Mesenchymal stem cell (in vitro differentiated cells and primary cell): ENCODE data around the gene TTBK1.
A peak's percentile ranks its signal among the peaks of the same experiment; 100 is the strongest.

Source experiments
- DNase-seq: peaks from one replicate; pipeline ENCODE4 v3.0.0-alpha.2; 2013
- H2AFZ ChIP-seq: one replicate; pipeline ENCODE4 v1.6.1; 2013; ENCODE audit warnings: low read depth, mild to moderate bottlenecking, control low read depth, inconsistent platforms, low read length, moderate library complexity
- H2AK5ac ChIP-seq: 2 replicates; pipeline ENCODE4 v1.6.1; 2013; ENCODE audit warnings: low read length, moderate library complexity, mild to moderate bottlenecking, inconsistent platforms; ENCODE audit not compliant: severe bottlenecking
- H2BK120ac ChIP-seq: one replicate; pipeline ENCODE4 v1.6.1; 2013; ENCODE audit warnings: low read depth, mild to moderate bottlenecking, inconsistent platforms, low read length, moderate library complexity
- H2BK12ac ChIP-seq, 2 experiments: one replicate each; pipeline ENCODE4 v1.6.1; 2013; ENCODE audit warnings: inconsistent platforms in 2 of 2, low read length in 2 of 2, mild to moderate bottlenecking in 2 of 2, moderate library complexity in 2 of 2, control low read depth in 1 of 2
- H2BK15ac ChIP-seq: one replicate; pipeline ENCODE4 v1.6.1; 2013; ENCODE audit warnings: mild to moderate bottlenecking, low read depth, inconsistent platforms; ENCODE audit not compliant: poor library complexity, severe bottlenecking
- H2BK5ac ChIP-seq: 2 replicates; pipeline ENCODE4 v1.6.1; 2013; ENCODE audit warnings: low read depth, mild to moderate bottlenecking, low read length, control low read depth, inconsistent platforms; ENCODE audit not compliant: poor library complexity, severe bottlenecking
- H3K14ac ChIP-seq, 2 experiments: one replicate each; pipeline ENCODE4 v1.6.1; 2013; ENCODE audit warnings: inconsistent platforms in 2 of 2, low read length in 2 of 2, control low read depth in 1 of 2, mild to moderate bottlenecking in 1 of 2, moderate library complexity in 1 of 2
- H3K18ac ChIP-seq, 2 experiments: one replicate each; pipeline ENCODE4 v1.6.1; 2013; ENCODE audit warnings: inconsistent platforms in 2 of 2, low read length in 2 of 2, control low read depth in 1 of 2, low read depth in 1 of 2, mild to moderate bottlenecking in 1 of 2
- H3K23ac ChIP-seq, 2 experiments: one replicate each; pipeline ENCODE4 v1.6.1; 2013; ENCODE audit warnings: inconsistent platforms in 2 of 2, low read length in 2 of 2, mild to moderate bottlenecking in 2 of 2, moderate library complexity in 2 of 2, control low read depth in 1 of 2
- H3K27ac ChIP-seq: 2 replicates; pipeline ENCODE4 v1.5.1; 2013; ENCODE audit warnings: mild to moderate bottlenecking, moderate library complexity, low read length, control low read depth, inconsistent platforms; ENCODE audit not compliant: poor library complexity, severe bottlenecking
- H3K27me3 ChIP-seq, 2 experiments: 2 replicates each; pipeline versions ENCODE4 v1.6.1 to v1.7.0; 2013; ENCODE audit warnings: low read length in 2 of 2, mild to moderate bottlenecking in 2 of 2, moderate library complexity in 2 of 2, control low read depth in 1 of 2, inconsistent platforms in 1 of 2; ENCODE audit not compliant: control insufficient read depth in 1 of 2, insufficient read depth in 1 of 2
- H3K36me3 ChIP-seq, 2 experiments: 2 replicates each; pipeline versions ENCODE4 v1.6.1 to v1.7.0; 2013; ENCODE audit warnings: low read length in 2 of 2, control low read depth in 1 of 2, inconsistent platforms in 1 of 2, low read depth in 1 of 2, mild to moderate bottlenecking in 1 of 2; ENCODE audit not compliant: insufficient read depth in 2 of 2, control insufficient read depth in 1 of 2
- H3K4ac ChIP-seq, 2 experiments: one replicate each; pipeline ENCODE4 v1.6.1; 2013; ENCODE audit warnings: inconsistent platforms in 2 of 2, low read length in 2 of 2, mild to moderate bottlenecking in 2 of 2, moderate library complexity in 2 of 2, control low read depth in 1 of 2, low read depth in 1 of 2
- H3K4me1 ChIP-seq: 2 replicates; pipeline ENCODE4 v1.6.1; 2013; ENCODE audit warnings: low read depth, low read length, control low read depth; ENCODE audit not compliant: control insufficient read depth, insufficient read depth
- H3K4me2 ChIP-seq: 2 replicates; pipeline ENCODE4 v1.6.1; 2013; ENCODE audit warnings: low read length, mild to moderate bottlenecking, inconsistent platforms; ENCODE audit not compliant: poor library complexity, severe bottlenecking
- H3K4me3 ChIP-seq, 2 experiments: 2 replicates each; pipeline versions ENCODE4 v1.5.1 to v1.7.0; 2013; ENCODE audit warnings: low read length in 2 of 2, mild to moderate bottlenecking in 2 of 2, control low read depth in 1 of 2, low read depth in 1 of 2; ENCODE audit not compliant: insufficient read depth in 1 of 2
- H3K79me1 ChIP-seq: replicated peaks from 2 replicates; pipeline ENCODE4 v1.6.1; 2013; ENCODE audit warnings: mild to moderate bottlenecking, control low read depth, low read length, inconsistent platforms; ENCODE audit not compliant: poor library complexity, severe bottlenecking
- H3K9ac ChIP-seq: 2 replicates; pipeline ENCODE4 v1.7.0; 2013; ENCODE audit warnings: mild to moderate bottlenecking, low read length, moderate library complexity
- H3K9me3 ChIP-seq: 2 replicates; pipeline ENCODE4 v1.7.0; 2013; ENCODE audit warnings: mild to moderate bottlenecking, low read length; ENCODE audit not compliant: control insufficient read depth
- H4K8ac ChIP-seq: one replicate; pipeline ENCODE4 v1.6.1; 2013; ENCODE audit warnings: inconsistent platforms, mild to moderate bottlenecking, low read length, moderate library complexity
- H4K91ac ChIP-seq: one replicate; pipeline ENCODE4 v1.6.1; 2013; ENCODE audit warnings: mild to moderate bottlenecking, low read length, inconsistent platforms
- WGBS: methylation state at CpG from one replicate; pipeline ENCODE4 v1.1.7; 2013; ENCODE audit warnings: mixed read lengths; 5-methylcytosine and 5-hydroxymethylcytosine counted together

The TTBK1 gene

DNA sequence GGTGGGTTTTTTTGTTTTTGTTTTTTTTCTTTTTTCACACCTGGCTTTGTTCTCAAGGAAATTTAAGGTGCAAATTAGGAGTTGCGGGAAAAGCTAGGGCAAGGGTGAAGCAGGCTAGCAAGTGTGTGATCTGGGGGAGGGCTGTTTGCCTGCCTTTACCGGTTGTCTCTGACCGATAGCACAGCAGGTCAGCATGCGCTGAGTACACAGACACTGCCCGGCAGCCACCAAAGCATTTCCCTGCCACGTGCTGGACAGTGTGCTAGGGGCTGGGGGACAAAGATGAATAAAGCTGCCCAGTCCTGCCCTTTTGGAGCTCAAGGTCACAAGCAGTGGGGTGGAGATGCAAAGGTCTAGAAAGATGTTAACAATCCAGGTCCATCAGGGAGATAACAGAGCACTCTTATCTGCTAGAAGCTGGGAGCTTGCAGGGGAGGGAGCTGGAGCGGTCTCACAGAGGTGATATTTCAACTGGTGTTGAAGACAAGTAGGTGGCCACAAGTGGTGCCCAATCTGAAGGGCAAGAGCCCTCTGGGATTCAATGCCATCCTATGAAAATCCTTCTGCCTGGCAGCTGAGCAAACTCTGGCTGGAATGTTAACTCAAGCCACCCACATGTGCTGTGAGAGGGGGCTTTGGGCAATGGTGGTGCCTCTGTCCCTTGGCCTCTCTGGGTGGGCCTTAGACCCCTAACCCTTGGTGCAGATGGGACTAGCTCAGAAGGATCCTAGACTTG lies 24.5 kb downstream of the TTBK1 start:
- 25% methylated on average over 7 of the region's 7 CpGs for WGBS
- Histone ChIP-seq H2BK15ac (no peak overlapping the region), H4K91ac (no peak overlapping the region), H3K9ac (no peak overlapping the region), H3K27me3 (peaks cover 54 to 76% of the 10 kb centered on the region in 2 experiments), H3K27ac (no peak overlapping the region), H3K14ac (no peak overlapping the region), H2BK120ac (no peak overlapping the region), H3K36me3 (no peaks in the 10 kb centered on the region), H3K4me3 (no peak overlapping the region), H4K8ac (no peak overlapping the region), H3K18ac (no peak overlapping the region), H3K9me3 (no peaks in the 10 kb centered on the region), H3K4me2 (no peak overlapping the region), H2BK12ac (no peak overlapping the region), H2BK5ac (no peak overlapping the region), H3K4me1 (peaks cover 6% of the 10 kb centered on the region), H3K23ac (no peak overlapping the region), H2AFZ (no peak overlapping the region), H3K79me1 (no peaks in the 10 kb centered on the region), H3K4ac (no peak overlapping the region), H2AK5ac (no peak overlapping the region)
- DNase-seq = no peak

DNA sequence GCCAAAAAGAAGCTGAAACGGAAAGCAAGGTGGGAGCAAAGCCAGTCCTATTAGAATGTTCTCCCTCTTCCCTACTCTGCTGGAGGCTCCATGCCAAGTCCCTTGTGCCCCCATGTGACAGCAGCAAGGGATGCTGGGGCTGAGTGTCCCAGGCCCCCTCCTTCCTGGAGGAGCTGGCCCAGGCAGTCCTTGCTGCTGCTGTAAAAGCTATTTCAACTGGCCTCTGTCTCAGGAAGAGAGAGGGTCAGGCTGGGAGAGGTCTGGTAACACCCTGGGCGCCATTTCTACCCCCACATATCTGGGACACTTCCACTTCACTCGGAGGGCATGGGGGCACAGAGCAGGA lies 25.0 kb downstream of the TTBK1 start:
- H3K4me2 ChIP-seq = no peak overlapping the region
- DNase-seq = no peak
- no peak overlapping the region for H4K91ac ChIP-seq
- no peak overlapping the region for H3K4ac ChIP-seq
- no peak overlapping the region for H2BK15ac ChIP-seq
- peaks cover 57 to 81% of the 10 kb centered on the region in 2 experiments for H3K27me3 ChIP-seq
- no peak overlapping the region for H3K4me3 ChIP-seq
- no peak overlapping the region for H2AFZ ChIP-seq
- no peak overlapping the region for H2AK5ac ChIP-seq
- H3K14ac ChIP-seq = no peak overlapping the region
- no peak overlapping the region for H3K27ac ChIP-seq
- H2BK12ac ChIP-seq = no peak overlapping the region
- H3K9me3 ChIP-seq = no peaks in the 10 kb centered on the region
- H3K79me1 ChIP-seq = no peaks in the 10 kb centered on the region
- no peak overlapping the region for H3K18ac ChIP-seq
- H3K36me3 ChIP-seq = no peaks in the 10 kb centered on the region
- H2BK5ac ChIP-seq = no peak overlapping the region
- no peak overlapping the region for H3K9ac ChIP-seq
- H4K8ac ChIP-seq = no peak overlapping the region
- H3K23ac ChIP-seq = no peak overlapping the region
- no peak overlapping the region for H2BK120ac ChIP-seq
- 83% methylated on average over 3 of the region's 3 CpGs for WGBS
- H3K4me1 ChIP-seq = peaks cover 6% of the 10 kb centered on the region

GRCh38 chr6:43268782-43269272 lies 25.5 kb downstream of the TTBK1 start:
- no peak overlapping the region for H2BK120ac ChIP-seq
- H3K4me2 ChIP-seq = no peak overlapping the region
- H2AFZ ChIP-seq = no peak overlapping the region
- H4K91ac ChIP-seq = peak overlapping the region; percentile 12
- H3K9ac ChIP-seq = no peak overlapping the region
- H3K36me3 ChIP-seq = no peaks in the 10 kb centered on the region
- no peak overlapping the region for H2BK15ac ChIP-seq
- no peak overlapping the region for H3K27ac ChIP-seq
- peaks cover 62 to 86% of the 10 kb centered on the region in 2 experiments for H3K27me3 ChIP-seq
- H3K14ac ChIP-seq = no peak overlapping the region
- H3K23ac ChIP-seq = no peak overlapping the region
- no peak for DNase-seq
- no peak overlapping the region for H2BK12ac ChIP-seq
- no peak overlapping the region for H2AK5ac ChIP-seq
- peak overlapping the region in 1 of 2 experiments; percentile 63 for H3K4me3 ChIP-seq
- no peak overlapping the region for H3K4ac ChIP-seq
- no peaks in the 10 kb centered on the region for H3K79me1 ChIP-seq
- 90% methylated on average over 9 of the region's 10 CpGs for WGBS
- H4K8ac ChIP-seq = no peak overlapping the region
- H2BK5ac ChIP-seq = no peak overlapping the region
- peak overlapping the region in 1 of 2 experiments; percentile 6 for H3K18ac ChIP-seq
- no peaks in the 10 kb centered on the region for H3K9me3 ChIP-seq
- peaks cover 6% of the 10 kb centered on the region for H3K4me1 ChIP-seq

- H3K4me3 ChIP-seq = peak overlapping the region in 1 of 2 experiments; percentile 63
- no peak overlapping the region for H2BK15ac ChIP-seq
- H3K27me3 ChIP-seq = peaks cover 69 to 91% of the 10 kb centered on the region in 2 experiments
- 7% methylated on average over 33 of the region's 44 CpGs for WGBS
- H3K18ac ChIP-seq = peak overlapping the region in 1 of 2 experiments; percentile 6
- H3K36me3 ChIP-seq = no peaks in the 10 kb centered on the region
- H4K8ac ChIP-seq = peak overlapping the region; percentile 24
- H3K9me3 ChIP-seq = no peaks in the 10 kb centered on the region
- no peak overlapping the region for H2BK5ac ChIP-seq
- no peak overlapping the region for H3K9ac ChIP-seq
- H4K91ac ChIP-seq = no peak overlapping the region
- no peak overlapping the region for H2BK12ac ChIP-seq
- H3K4me2 ChIP-seq = peak overlapping the region; percentile 42
- H2AFZ ChIP-seq = no peak overlapping the region
- no peak overlapping the region for H3K14ac ChIP-seq
- H3K4me1 ChIP-seq = peaks cover 6% of the 10 kb centered on the region
- H2BK120ac ChIP-seq = no peak overlapping the region
- peak; percentile 10 for DNase-seq
- H3K27ac ChIP-seq = no peak overlapping the region
- no peaks in the 10 kb centered on the region for H3K79me1 ChIP-seq
- H3K23ac ChIP-seq = no peak overlapping the region
- H2AK5ac ChIP-seq = no peak overlapping the region
- no peak overlapping the region for H3K4ac ChIP-seq
These were observed 26.2 kb downstream of the TTBK1 start for GRCh38 chr6:43269273-43270007.
